Neuronal stem cell (in vitro differentiated cells): ENCODE data around the gene DIPK1A.

Experiments
- DNase-seq: peaks from one replicate; pipeline ENCODE4 v3.0.0-alpha.2; 2013; ENCODE audit warnings: low spot score
- H2AFZ ChIP-seq: one replicate; pipeline ENCODE4 v1.6.1; 2013; ENCODE audit warnings: mild to moderate bottlenecking, low read length, inconsistent platforms
- H2AK5ac ChIP-seq: 2 replicates; pipeline ENCODE4 v1.6.1; 2013; ENCODE audit warnings: low read depth, mild to moderate bottlenecking, inconsistent platforms, low read length, moderate library complexity, mixed read lengths
- H2BK120ac ChIP-seq: 2 replicates; pipeline ENCODE4 v1.6.1; 2013; ENCODE audit warnings: low read depth, mild to moderate bottlenecking, inconsistent platforms, low read length, moderate library complexity, mixed read lengths
- H2BK12ac ChIP-seq: one replicate; pipeline ENCODE4 v1.6.1; 2013; ENCODE audit warnings: low read length, inconsistent platforms
- H2BK15ac ChIP-seq: 2 replicates; pipeline ENCODE4 v1.6.1; 2013; ENCODE audit warnings: mild to moderate bottlenecking, low read length, inconsistent platforms, mixed read lengths
- H2BK5ac ChIP-seq: one replicate; pipeline ENCODE4 v1.6.1; 2013; ENCODE audit warnings: inconsistent platforms, mild to moderate bottlenecking, low read length, moderate library complexity
- H3K14ac ChIP-seq: one replicate; pipeline ENCODE4 v1.6.1; 2013; ENCODE audit warnings: low read length, inconsistent platforms
- H3K18ac ChIP-seq: 2 replicates; pipeline ENCODE4 v1.6.1; 2013; ENCODE audit warnings: low read length, inconsistent platforms
- H3K23ac ChIP-seq: 2 replicates; pipeline ENCODE4 v1.6.1; 2013; ENCODE audit warnings: low read depth, mild to moderate bottlenecking, mixed read lengths, low read length, inconsistent platforms; ENCODE audit not compliant: poor library complexity
- H3K27ac ChIP-seq: replicated peaks from 3 replicates; pipeline ENCODE4 v1.5.1; 2013; ENCODE audit warnings: low read length, inconsistent platforms
- H3K27me3 ChIP-seq, 3 experiments: 2 replicates each; pipeline ENCODE4 v1.6.1; 2013; ENCODE audit warnings: low read length in 3 of 3, mild to moderate bottlenecking in 2 of 3, inconsistent platforms in 1 of 3, low read depth in 1 of 3, mixed read lengths in 1 of 3, moderate library complexity in 1 of 3; ENCODE audit not compliant: control insufficient read depth in 3 of 3, insufficient read depth in 3 of 3
- H3K36me3 ChIP-seq, 2 donors: replicated peaks in 1 of 2; 2 replicates each; pipeline ENCODE4 v1.6.1; 2013; ENCODE audit warnings: low read length in 2 of 2; ENCODE audit not compliant: control insufficient read depth in 2 of 2, insufficient read depth in 2 of 2
- H3K4ac ChIP-seq: 2 replicates; pipeline ENCODE4 v1.6.1; 2013; ENCODE audit warnings: inconsistent platforms, mild to moderate bottlenecking, low read length, moderate library complexity
- H3K4me1 ChIP-seq, 2 donors: 1 replicate in 1 of 2; 2 replicates in 1 of 2; pipeline ENCODE4 v1.6.1; 2013; ENCODE audit warnings: low read length in 2 of 2, low read depth in 1 of 2; ENCODE audit not compliant: control insufficient read depth in 2 of 2, insufficient read depth in 1 of 2
- H3K4me2 ChIP-seq: one replicate; pipeline ENCODE4 v1.6.1; 2013; ENCODE audit warnings: mild to moderate bottlenecking, low read length, inconsistent platforms; ENCODE audit not compliant: insufficient read depth, poor library complexity, severe bottlenecking
- H3K4me3 ChIP-seq, 2 donors: 2 replicates each; pipeline ENCODE4 v1.5.1; 2013; ENCODE audit warnings: low read length in 2 of 2, mild to moderate bottlenecking in 2 of 2, inconsistent platforms in 1 of 2, moderate library complexity in 1 of 2
- H3K79me1 ChIP-seq: one replicate; pipeline ENCODE4 v1.6.1; 2013; ENCODE audit warnings: low read depth, mild to moderate bottlenecking, inconsistent platforms, low read length, moderate library complexity
- H3K9ac ChIP-seq: one replicate; pipeline ENCODE4 v1.6.1; 2013; ENCODE audit warnings: mild to moderate bottlenecking, low read depth, low read length, inconsistent platforms; ENCODE audit not compliant: poor library complexity
- H3K9me3 ChIP-seq, 2 donors: replicated peaks in 1 of 2; 2 replicates each; pipeline versions ENCODE3 to v1.6.1; 2013; ENCODE audit warnings: low read length in 2 of 2, mild to moderate bottlenecking in 2 of 2, inconsistent platforms in 1 of 2, low read depth in 1 of 2, mixed read lengths in 1 of 2, moderate library complexity in 1 of 2; ENCODE audit not compliant: control insufficient read depth in 2 of 2, insufficient read depth in 1 of 2
- H4K8ac ChIP-seq: one replicate; pipeline ENCODE4 v1.6.1; 2013; ENCODE audit warnings: low read depth, mild to moderate bottlenecking, inconsistent platforms, low read length, moderate library complexity
- H4K91ac ChIP-seq: one replicate; pipeline ENCODE4 v1.6.1; 2013; ENCODE audit warnings: low read length, low read depth, mild to moderate bottlenecking, inconsistent platforms; ENCODE audit not compliant: poor library complexity
- WGBS, 2 donors: extraction: QIAGEN DNeasy Blood & Tissue Kit; methylation state at CpG; one replicate each; pipeline ENCODE4 v1.1.7; 2013; ENCODE audit warnings: missing lambda C conversion rate in 2 of 2, mixed read lengths in 1 of 2; ENCODE audit not compliant: insufficient read length in 2 of 2, insufficient replicate concordance in 1 of 2; ENCODE audit errors: extremely low coverage in 2 of 2; 5-methylcytosine and 5-hydroxymethylcytosine counted together

Gene DIPK1A

DNA sequence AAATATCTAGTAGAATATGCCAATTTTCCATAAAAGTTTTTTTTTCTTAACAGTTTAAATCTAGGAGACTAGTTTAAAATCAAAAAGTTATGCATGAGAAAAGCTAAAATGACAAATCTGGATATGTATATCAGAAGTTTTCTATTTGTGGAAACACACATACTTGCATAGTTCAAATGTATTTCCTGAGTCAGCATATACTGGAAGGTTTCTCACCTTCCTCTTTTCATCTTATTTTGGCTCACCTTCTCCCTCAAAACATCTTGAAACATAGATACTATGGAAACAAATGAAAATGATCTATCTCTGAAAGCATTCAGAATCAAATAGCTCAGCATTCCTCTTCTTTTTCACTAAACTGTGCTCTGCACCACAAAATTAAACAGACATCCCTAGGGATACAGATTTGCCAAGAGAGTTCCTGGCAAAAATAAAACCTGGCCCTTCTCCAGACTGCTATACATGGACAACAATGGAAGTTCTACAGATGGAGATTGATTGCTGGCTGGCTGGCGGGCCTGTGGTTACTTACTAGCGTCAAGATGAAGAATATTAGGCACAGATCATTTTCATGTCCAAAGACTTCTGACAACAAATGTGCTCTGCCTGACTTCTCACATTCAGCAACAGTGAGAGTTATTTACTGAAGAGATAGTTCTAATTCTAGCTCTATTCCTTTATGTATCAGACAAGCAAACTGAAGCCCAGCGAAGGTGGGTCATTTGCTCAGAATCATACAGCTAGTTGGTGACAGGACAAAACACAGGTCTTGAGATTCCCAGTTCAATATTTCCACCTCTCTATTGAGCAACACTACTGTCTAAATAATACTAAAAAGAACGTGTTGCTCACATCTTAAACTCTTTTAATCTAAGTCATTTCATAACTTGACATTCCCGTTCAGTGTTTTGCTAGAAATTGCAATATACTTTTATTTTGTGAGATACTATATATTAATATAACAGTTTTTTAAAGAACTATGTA is 26.6 kb downstream of the DIPK1A start:
- Histone ChIP-seq H3K36me3 (no peaks in the 10 kb centered on the region), H3K9ac (no peak overlapping the region), H3K23ac (no peak overlapping the region), H2BK15ac (no peak overlapping the region), H3K9me3 (no peaks in the 10 kb centered on the region), H3K4me3 (no peak overlapping the region), H2BK12ac (no peak overlapping the region), H4K8ac (no peak overlapping the region), H2AK5ac (no peak overlapping the region), H2BK5ac (no peak overlapping the region), H3K14ac (no peak overlapping the region), H3K79me1 (no peaks in the 10 kb centered on the region), H3K4me2 (no peak overlapping the region), H3K27me3 (peaks cover 0 to 4% (median 0%) of the 10 kb centered on the region in 3 experiments), H4K91ac (no peak overlapping the region), H3K18ac (no peak overlapping the region), H3K4ac (no peak overlapping the region), H2BK120ac (no peak overlapping the region), H2AFZ (no peak overlapping the region), H3K27ac (no peak overlapping the region), H3K4me1 (no peaks in the 10 kb centered on the region)
- no peak for DNase-seq
- WGBS, 2 donors = no CpG with 5 or more reads among the region's 5 CpGs

DNA sequence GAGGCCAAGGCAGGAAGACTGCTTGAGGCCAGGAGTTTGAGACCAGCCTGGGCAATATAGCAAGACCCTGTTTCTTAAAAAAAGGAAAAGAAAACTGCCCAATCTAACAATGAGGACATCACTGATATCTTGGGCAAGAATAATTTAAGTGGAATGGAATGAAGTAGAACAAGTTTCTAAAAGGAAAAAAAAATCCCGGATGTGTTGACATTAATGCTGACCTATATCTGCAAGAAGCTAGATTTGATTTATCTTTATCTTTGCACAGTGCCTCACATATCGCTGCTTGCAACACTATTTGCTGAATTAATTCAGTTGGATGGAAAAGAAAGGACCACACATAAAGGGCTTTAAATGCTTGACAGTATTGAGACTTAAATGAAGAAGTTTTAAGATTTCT is 27.8 kb downstream of the DIPK1A start:
- H3K27ac ChIP-seq = no peak overlapping the region
- no CpG with 5 or more reads among the region's 2 CpGs for WGBS, 2 donors
- no peak overlapping the region for H3K9ac ChIP-seq
- H2BK12ac ChIP-seq = no peak overlapping the region
- H3K79me1 ChIP-seq = no peaks in the 10 kb centered on the region
- H3K36me3 ChIP-seq = no peaks in the 10 kb centered on the region
- H2BK120ac ChIP-seq = no peak overlapping the region
- no peaks in the 10 kb centered on the region for H3K9me3 ChIP-seq
- no peak overlapping the region for H3K4me2 ChIP-seq
- H2AK5ac ChIP-seq = no peak overlapping the region
- no peak overlapping the region for H3K4ac ChIP-seq
- no peak overlapping the region for H2BK15ac ChIP-seq
- H3K4me1 ChIP-seq = no peaks in the 10 kb centered on the region
- H3K4me3 ChIP-seq = no peak overlapping the region
- no peak overlapping the region for H2BK5ac ChIP-seq
- DNase-seq = no peak
- H3K27me3 ChIP-seq = peaks cover 0 to 4% (median 0%) of the 10 kb centered on the region in 3 experiments
- H3K18ac ChIP-seq = no peak overlapping the region
- no peak overlapping the region for H4K8ac ChIP-seq
- H3K23ac ChIP-seq = no peak overlapping the region
- no peak overlapping the region for H4K91ac ChIP-seq
- no peak overlapping the region for H3K14ac ChIP-seq
- H2AFZ ChIP-seq = no peak overlapping the region

DNA sequence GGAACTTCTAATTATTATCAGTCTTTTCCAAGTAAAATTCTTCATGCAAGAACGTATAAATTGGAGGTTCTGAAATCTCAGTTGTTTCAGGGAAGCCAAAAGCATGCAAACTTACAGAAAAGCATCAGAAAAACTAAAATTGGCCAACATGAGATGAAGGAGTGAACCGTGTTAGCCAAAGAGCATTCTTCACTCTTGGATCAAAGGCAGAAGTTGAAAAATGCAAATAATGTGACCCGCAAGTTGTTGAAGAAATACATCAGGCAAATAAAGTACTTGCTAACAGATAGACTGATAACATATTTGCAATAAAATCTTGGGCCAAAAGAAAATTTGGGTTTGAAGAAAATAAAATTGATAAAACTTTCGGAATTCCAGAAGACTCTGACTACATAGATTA is 29.6 kb downstream of the DIPK1A start:
- WGBS, 2 donors = no CpG with 5 or more reads among the region's 4 CpGs
- Histone ChIP-seq H2AK5ac (no peak overlapping the region), H3K14ac (no peak overlapping the region), H2AFZ (no peak overlapping the region), H3K4me3 (no peak overlapping the region), H3K23ac (no peak overlapping the region), H3K27me3 (peaks cover 0 to 4% (median 0%) of the 10 kb centered on the region in 3 experiments), H2BK5ac (no peak overlapping the region), H3K4ac (no peak overlapping the region), H4K91ac (no peak overlapping the region), H3K9ac (no peak overlapping the region), H3K4me1 (no peaks in the 10 kb centered on the region), H3K9me3 (no peaks in the 10 kb centered on the region), H3K36me3 (no peaks in the 10 kb centered on the region), H2BK15ac (no peak overlapping the region), H3K27ac (no peak overlapping the region), H4K8ac (no peak overlapping the region), H3K79me1 (no peaks in the 10 kb centered on the region), H2BK12ac (no peak overlapping the region), H2BK120ac (no peak overlapping the region), H3K4me2 (no peak overlapping the region), H3K18ac (no peak overlapping the region)
- DNase-seq = no peak

DNA sequence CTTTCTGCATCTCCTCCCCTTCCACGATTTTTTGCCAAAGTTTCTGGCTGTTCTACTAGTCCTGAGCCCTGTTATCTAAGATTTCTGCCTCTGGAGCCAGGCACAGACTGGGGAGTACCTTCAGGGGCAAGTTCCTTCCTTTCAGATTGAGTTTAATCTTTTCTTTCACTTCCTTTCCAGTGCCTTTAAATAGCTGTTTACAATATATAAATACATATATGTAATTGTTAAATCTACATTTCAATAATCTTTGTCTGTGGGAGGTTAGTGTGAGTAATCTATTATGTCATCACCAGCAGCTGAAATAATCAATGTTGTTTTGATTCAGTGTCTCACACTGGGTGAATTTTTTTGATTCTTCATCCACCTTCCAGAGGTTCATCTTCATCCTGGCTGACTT is 31.8 kb downstream of the DIPK1A start:
- no peak overlapping the region for H3K27ac ChIP-seq
- H2BK5ac ChIP-seq = no peak overlapping the region
- no peaks in the 10 kb centered on the region for H3K79me1 ChIP-seq
- H3K9ac ChIP-seq = no peak overlapping the region
- H3K4me3 ChIP-seq = no peak overlapping the region
- no peak overlapping the region for H2BK12ac ChIP-seq
- no CpG with 5 or more reads among the region's 1 CpG for WGBS, 2 donors
- no peak overlapping the region for H2AFZ ChIP-seq
- H3K4me1 ChIP-seq = no peaks in the 10 kb centered on the region
- H3K27me3 ChIP-seq = peaks cover 0 to 4% (median 0%) of the 10 kb centered on the region in 3 experiments
- no peaks in the 10 kb centered on the region for H3K9me3 ChIP-seq
- no peaks in the 10 kb centered on the region for H3K36me3 ChIP-seq
- H3K4me2 ChIP-seq = no peak overlapping the region
- no peak for DNase-seq
- no peak overlapping the region for H3K4ac ChIP-seq
- no peak overlapping the region for H2AK5ac ChIP-seq
- no peak overlapping the region for H3K14ac ChIP-seq
- H2BK120ac ChIP-seq = no peak overlapping the region
- no peak overlapping the region for H2BK15ac ChIP-seq
- H4K91ac ChIP-seq = no peak overlapping the region
- H3K18ac ChIP-seq = no peak overlapping the region
- no peak overlapping the region for H3K23ac ChIP-seq
- no peak overlapping the region for H4K8ac ChIP-seq
